ENCODE measurements around the gene CAPN8.

Gene CAPN8

GRCh38 chr1:223702735-223703667 is 37.5 kb upstream of the CAPN8 start:
- DNase-seq (ENCODE audit: low spot score) = no peak

DNA sequence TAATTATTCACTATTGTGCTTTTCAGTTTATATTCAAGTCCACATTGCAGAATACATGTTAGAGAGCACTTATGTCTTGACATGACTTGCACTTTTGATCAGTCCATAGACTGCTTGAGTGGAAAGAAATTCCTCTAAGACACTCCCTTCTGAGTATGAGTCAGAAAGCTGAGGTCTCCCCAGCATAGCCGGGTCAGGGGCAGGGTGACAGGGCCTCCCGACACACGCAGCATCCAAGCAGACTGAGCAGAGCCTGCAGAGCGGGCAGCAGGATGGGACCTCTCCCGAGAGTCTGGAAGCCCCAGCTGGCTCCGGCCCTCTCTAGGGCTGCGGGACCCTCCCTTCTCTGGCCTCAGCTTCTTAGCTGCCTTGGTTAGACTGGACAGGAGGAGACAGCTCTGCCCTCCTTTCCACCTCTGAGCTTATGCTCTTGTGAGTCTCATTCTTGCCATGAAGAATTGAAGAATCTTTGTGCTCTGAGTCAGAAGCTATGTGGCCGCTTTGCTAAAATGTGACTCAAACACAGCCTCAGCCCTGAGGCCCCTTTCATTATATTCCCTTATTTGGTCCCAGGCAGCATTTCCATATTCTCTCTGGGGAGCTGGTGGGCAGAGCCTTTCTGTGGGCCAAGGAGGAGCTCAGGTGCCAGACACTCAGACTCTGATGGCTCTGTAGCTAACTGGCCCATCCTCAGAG is 35.6 kb upstream of the CAPN8 start:
- DNase-seq (ENCODE audit: low spot score) = no peak

DNA sequence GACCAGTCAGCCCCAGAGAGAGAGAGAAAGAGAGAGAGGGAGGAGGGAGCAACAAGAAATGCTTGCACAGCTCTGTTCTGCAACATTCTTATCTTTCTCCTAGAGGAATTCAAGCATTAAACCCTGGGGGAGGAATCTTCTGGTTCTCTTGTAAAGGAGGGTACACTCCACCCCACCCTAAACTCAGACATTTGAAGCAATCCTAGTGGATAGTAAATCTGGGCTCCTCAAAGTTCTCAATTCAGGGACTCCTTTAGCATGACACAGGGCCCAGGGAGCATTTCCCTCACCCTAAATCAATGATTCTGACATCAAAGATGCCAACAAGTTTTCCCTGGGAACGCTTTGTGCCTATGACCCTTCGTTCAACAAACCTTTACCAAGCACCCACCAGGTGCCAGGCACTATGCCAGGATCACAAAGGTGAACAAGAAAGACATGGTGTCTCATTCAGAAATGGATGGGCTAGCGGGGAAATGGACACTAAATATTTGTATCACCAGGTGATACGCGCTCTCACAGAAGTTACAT is 35.0 kb upstream of the CAPN8 start:
- DNase-seq (ENCODE audit: low spot score) = no peak

DNA sequence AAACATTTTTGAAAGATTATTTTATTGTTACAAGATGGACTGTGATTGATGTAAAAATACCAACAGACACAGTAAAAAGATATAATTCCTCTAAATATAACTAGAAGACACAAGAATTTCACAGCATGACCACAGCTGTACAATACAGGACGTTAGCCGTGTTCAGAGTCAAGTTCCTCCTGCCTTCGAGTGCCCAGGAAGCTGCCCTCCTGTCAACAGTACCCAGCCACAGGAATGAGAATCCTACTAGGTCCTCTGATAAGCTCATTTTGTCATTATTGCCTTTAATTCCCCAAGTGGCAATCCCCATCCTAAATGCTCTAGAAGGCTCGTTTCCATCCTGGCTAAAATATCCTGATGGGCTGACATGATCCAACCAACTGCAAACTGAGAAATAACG is 30.4 kb upstream of the CAPN8 start:
- no peak for DNase-seq (ENCODE audit: low spot score)

GRCh38 chr1:223695014-223695548 is 29.6 kb upstream of the CAPN8 start:
- DNase-seq (ENCODE audit: low spot score) = no peak

GRCh38 chr1:223691121-223691520 is 25.6 kb upstream of the CAPN8 start:
- no peak for DNase-seq (ENCODE audit: low spot score)

GRCh38 chr1:223684488-223684792 is 18.9 kb upstream of the CAPN8 start:
- no peak for DNase-seq (ENCODE audit: low spot score)

DNA sequence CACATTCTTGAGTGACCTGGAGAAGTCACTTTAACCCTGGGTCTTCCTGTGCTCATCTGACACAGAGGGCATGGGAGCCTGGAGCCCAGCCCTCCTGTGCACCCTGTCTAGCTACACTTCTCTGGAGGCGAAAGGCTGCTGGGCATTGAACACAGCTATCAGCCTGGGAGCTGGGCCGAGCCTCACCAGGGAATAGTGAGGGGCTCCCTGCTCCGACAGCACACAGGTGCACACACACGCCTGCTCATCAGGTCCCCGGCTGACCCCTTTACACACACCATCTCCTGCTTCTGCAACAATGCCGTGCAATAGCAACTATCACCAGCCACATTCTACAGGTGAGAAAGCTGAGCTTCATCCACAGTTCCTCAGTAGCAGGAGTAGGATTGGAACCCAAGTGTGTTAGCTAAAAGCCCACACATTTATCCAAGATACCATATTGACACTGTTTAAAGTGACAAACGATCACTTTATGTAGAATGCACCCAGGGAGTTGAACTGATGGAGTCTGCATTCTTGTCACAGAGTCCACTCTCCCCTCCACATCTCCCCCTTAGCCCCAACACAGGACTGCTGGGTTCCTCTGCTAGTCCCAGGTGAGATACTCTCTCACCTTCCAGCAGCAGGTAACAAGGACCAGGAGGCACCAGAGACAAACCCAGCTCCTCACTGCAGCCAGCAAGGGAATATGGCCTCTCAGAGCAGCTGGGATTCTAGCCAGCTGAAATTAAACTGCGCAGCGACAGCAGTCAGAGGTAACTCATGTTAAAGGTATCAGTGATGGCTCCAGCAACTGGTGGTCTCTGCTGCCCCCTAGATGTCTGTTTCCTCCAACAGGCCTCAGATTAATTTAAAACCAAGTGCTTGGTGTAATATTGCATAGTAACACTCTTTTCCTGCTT is 18.3 kb upstream of the CAPN8 start:
- DNase-seq (ENCODE audit: low spot score) = no peak

DNA sequence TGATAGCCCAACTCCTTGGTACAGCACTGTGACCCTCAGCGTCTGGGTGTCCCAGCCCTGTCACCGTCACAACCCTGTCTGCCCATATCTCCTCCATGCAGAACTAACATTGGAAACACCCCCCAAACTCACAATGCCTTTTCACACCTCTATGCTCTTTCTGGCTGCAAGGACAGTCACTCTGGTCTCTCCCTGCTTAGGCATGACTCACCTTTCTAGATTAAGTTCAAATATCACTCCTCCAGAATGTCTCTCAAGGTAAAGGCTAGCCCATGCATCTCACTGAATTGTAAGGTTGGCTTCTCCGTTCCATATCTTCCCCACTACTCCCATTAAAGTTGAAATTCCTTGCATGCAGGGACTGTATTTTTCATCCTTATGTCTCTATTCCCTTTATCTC is 17.0 kb upstream of the CAPN8 start:
- no peak for DNase-seq (ENCODE audit: low spot score)

GRCh38 chr1:223680188-223680587 is 14.7 kb upstream of the CAPN8 start:
- DNase-seq (ENCODE audit: low spot score) = no peak

- DNase-seq (ENCODE audit: low spot score) = no peak
Measured at GRCh38 chr1:223678841-223679240, 13.3 kb upstream of the CAPN8 start.

DNA sequence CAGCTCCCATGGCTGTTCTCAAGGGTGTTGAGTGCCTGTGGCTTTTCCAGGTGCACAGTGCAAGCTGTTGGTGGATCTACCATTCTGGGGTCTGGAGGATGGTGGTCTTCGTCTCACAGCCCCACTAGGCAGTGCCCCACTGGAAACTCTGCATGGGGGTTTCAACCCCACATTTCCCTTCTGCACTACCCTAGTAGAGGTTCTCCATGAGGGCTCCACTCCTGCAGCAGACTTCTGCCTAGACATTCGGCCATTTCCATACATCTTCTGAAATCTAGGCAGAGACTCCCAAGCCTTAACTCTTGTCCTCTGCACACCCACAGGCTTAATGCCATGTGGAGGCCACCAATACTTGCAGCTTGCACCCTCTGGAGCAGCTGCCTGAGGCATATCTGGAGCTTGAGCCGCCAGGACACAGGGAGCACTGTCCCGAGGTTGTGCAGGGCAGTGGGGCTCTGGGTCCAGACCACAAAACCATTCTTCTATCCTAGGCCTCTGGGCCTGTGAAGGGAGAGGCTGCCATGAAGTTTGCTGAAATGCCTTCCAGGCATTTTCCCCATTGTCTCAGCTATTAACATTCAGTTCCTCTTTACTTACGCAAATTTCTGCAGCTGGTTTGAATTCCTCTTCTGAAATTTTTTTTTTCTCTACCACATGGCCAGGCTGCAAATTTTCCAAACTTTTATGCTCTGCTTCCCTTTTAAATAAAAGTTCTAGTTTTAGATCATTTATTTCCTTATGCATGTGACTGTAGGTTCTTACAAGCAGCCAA is 8.8 kb upstream of the CAPN8 start:
- no peak for DNase-seq (ENCODE audit: low spot score)

DNA sequence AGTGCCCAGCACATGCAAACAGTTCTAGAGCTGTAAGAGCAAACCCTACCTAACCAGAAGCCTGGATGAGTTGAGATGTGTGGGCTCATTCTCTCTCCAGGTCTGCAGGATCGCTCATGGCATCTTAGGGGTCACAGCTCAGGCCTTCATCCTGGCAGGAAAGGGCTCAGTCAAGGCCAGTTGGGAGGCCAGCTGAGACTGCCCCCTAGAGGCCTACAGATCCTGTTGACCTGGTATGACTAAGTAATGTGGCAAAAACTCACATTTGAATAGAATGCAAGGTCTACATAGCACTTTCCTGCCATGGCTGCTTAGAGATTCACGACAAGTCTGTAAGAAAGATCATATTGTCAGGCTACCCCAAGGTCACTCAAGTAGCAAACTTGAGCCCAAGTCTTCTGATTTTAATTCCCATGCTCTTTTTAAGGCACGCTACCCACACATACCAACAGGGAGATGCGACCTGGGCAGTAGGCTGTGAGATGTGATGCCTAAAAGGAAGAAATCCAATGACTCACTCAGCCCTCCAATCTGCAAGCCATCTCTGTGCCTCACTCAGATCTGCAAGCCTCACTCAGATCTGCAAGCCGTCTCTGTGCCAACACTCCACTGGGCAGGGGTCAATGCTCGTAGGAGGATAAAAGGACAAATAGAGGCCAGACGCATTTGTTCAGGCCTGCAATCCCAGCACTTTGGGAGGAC is 5.1 kb upstream of the CAPN8 start:
- DNase-seq (ENCODE audit: low spot score) = peak; percentile 52

DNA sequence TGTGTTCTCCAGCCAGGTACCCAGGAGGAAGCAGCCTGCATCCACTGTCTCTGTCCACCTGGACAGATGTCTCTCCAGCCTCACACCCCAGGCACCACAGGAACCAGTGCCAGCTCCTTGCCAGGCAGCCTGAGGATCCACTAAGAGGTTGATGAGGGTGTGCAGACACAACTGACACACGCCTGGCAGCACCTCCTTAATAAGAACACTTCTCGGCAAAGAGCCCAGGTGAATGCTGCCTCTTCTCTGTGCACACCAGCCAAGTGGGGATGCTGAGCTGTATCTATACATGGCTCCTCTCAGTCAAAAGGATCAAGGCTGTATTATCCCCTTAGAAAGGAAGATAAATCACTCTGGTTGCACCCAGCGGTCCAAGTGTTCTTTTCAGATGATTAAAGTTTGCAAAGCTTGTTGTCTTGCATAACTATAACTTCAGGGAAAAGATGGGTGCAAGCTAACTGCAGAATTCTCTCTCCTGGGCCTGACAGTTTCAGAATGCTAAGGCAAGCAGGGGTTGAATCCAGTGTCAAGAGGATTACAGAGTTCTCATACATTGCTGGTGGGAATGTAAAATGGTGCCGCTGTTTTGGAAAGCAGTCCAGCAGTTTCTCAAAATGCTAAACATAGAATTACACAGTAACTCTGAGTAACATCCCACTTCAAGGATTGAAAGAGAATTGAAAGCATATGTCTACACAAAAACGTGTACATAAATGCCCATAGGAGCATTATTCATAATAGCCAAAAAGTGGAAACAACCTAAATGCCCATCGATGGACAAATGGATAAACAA is 3.7 kb upstream of the CAPN8 start:
- no peak for DNase-seq (ENCODE audit: low spot score)

DNA sequence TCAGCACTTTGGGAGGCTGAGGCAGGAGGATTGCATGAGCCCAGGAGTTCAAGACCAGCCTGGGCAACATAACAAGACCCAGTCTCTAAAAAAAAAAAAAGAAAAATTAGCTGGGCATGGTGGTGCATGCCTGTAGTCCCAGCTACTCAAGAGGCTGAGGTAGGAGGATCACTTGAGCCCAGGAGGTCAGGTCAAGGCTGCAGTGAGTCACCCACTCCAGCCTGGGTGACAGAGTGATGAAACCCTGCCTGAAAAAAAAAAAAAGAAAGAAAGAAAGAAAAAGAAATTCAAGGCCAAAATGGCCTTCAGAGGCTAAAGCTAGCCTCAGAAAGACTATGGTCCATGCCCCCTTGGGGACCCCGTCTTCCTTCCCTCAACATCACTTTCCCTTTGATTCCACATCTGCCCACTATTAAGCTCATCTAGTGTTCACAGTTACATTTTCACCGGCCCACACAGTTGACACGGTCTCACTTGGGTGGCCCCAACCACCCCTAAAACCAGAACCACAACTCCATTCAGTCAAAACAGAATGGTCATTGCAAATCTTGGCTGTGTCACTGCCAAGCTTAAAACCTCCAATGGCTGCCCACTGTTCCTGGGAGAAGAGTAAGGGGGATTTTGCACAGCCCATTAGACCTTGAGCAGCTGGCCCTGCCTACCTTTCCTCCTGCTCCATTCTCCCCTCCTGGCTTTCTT is 2.1 kb upstream of the CAPN8 start:
- DNase-seq (ENCODE audit: low spot score) = no peak

DNA sequence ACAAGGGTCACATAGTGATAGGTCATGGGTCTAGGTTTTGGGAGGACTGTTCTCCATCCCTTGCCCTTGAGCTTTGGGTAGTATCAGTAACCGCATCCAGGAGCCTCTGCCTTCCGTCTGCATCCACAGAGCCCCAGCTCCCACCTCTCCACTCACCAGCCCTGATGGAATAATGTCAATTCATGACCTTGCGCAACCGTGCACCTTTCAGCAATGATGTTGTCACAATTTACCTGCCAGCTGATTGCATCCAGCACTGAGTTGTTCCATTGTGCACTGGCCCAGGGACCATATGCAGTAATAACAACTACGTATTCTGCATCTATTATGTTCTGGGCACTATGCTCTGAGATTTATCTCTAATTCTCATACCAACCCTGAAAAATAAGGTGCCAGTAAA is 1.4 kb downstream of the CAPN8 start:
- no peak for DNase-seq (ENCODE audit: low spot score)

- no peak for DNase-seq (ENCODE audit: low spot score)
Measured at GRCh38 chr1:223662943-223663342, 2.6 kb downstream of the CAPN8 start.

GRCh38 chr1:223659711-223660110 is 5.8 kb downstream of the CAPN8 start:
- DNase-seq (ENCODE audit: low spot score) = no peak

GRCh38 chr1:223657978-223658377 is 7.5 kb downstream of the CAPN8 start:
- DNase-seq (ENCODE audit: low spot score) = no peak

Measured in HuH-7.5 (cell line).